Measurements from ENCODE around the gene ZNF638.

DNA sequence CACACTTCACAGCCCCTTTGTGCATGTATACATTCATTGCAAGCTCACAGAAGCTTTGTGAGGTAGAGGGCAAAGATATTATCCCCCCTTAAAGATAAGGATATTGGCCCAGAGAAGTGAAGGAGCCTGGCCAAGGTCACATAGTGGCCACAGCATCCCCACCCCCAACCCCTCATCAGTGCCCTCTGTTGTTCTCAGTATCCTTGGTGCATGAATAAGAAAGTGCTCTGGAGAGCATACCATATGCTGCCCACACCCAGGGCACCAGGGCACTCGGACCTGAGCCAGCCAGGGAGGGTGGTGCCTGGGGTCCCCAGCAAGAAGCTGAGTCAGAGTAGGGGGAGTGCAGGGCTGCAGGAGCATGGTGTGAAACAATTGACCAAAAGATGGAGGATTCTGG is 125.0 kb downstream of the ZNF638 start:
- no peak for TF ChIP-seq SIN3A (IDR thresholded peaks at IDR 0.05; ENCODE audit: borderline replicate concordance, insufficient read depth, low read length)
- TF ChIP-seq POLR2AphosphoS5 (IDR thresholded peaks at IDR 0.05; ENCODE audit: low read depth, low read length) = no peak
